Measurements from ENCODE around the gene CYGB. TPM values are rescaled to one million over a fixed set of nuclear protein-coding genes. Genes with fewer than 3 reads are reported as not detected.

The CYGB gene
- total and polyA plus RNA-seq, 9 of the 15 experiments (the other 6 are each of a cell fraction or from before 2014, with no cell fraction given) = 0.08 to 0.95 (median 0.18) TPM; not detected in 5

DNA sequence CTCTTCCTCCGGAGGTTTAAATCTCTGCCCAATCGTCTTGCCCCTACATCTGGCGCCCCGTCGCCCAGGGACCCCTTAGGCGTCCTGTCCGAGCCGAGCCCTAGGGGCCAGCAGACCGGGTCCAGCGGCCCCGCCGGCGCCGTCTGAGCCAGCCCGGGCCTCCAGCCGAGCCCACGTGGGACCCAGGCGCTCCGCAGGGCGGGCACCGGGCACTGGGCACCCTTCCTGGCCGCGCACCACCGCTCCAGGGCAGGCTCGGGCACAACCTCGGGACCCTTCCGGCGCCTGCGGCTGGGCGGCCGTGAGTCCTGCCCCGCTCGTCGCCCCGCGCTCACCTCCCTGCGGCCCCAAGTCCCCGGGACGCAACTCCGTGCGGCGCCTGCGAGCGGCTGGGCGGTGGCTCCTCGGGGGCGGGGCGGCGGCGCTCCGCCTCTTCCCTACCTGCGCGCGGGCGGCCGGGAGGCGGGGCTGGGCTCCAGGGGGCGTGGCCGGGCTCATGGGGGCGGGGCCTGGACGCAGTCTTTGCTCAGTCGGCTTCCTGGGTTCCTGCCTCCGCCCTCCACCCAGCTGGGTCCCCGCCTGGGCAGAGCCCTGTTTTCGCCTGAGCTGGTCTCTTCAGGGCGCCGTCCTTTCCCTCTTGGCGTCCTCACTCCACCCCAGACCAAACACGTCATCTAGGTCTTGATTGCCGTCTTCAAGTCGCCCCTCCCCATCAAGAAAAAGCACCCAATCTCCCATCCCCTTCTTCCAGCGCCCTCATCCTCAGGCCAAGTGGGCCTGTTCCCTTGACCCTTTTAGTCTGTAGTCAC is 36.3 kb downstream of the CYGB start, which contains the start of gene RHBDF2 (continued):
- TF ChIP-seq DIDO1 (tag; IDR thresholded peaks at IDR 0.05; ENCODE audit: low read depth) = no peak
- peak; percentile 52; the same call in 1 of the 2 replicates for TF ChIP-seq ZBTB7A (IDR thresholded peaks at IDR 0.05; ENCODE audit: borderline replicate concordance, control insufficient read depth, low read depth, low read length)
- TF ChIP-seq TBP (optimal IDR thresholded peaks at IDR 0.05; ENCODE audit: low read depth, low read length) = peak; percentile 43
- TF ChIP-seq TAF7 (tag; IDR thresholded peaks at IDR 0.05) = no peak
- peak; percentile 52 for TF ChIP-seq SAP30 (IDR thresholded peaks at IDR 0.05; ENCODE audit: borderline replicate concordance, insufficient read depth, low read depth, low read length, poor library complexity, severe bottlenecking)
- TF ChIP-seq MTA1 (IDR thresholded peaks at IDR 0.05; ENCODE audit: borderline replicate concordance) = no peak
- TF ChIP-seq SUPT5H (IDR thresholded peaks at IDR 0.05) = 0 out of 2 replicates have a peak, but pooled peaks have one; percentile 47
- TF ChIP-seq FUS (optimal IDR thresholded peaks at IDR 0.05; ENCODE audit: low read depth, low read length) = peak; percentile 53
- TF ChIP-seq, protein P1, sequence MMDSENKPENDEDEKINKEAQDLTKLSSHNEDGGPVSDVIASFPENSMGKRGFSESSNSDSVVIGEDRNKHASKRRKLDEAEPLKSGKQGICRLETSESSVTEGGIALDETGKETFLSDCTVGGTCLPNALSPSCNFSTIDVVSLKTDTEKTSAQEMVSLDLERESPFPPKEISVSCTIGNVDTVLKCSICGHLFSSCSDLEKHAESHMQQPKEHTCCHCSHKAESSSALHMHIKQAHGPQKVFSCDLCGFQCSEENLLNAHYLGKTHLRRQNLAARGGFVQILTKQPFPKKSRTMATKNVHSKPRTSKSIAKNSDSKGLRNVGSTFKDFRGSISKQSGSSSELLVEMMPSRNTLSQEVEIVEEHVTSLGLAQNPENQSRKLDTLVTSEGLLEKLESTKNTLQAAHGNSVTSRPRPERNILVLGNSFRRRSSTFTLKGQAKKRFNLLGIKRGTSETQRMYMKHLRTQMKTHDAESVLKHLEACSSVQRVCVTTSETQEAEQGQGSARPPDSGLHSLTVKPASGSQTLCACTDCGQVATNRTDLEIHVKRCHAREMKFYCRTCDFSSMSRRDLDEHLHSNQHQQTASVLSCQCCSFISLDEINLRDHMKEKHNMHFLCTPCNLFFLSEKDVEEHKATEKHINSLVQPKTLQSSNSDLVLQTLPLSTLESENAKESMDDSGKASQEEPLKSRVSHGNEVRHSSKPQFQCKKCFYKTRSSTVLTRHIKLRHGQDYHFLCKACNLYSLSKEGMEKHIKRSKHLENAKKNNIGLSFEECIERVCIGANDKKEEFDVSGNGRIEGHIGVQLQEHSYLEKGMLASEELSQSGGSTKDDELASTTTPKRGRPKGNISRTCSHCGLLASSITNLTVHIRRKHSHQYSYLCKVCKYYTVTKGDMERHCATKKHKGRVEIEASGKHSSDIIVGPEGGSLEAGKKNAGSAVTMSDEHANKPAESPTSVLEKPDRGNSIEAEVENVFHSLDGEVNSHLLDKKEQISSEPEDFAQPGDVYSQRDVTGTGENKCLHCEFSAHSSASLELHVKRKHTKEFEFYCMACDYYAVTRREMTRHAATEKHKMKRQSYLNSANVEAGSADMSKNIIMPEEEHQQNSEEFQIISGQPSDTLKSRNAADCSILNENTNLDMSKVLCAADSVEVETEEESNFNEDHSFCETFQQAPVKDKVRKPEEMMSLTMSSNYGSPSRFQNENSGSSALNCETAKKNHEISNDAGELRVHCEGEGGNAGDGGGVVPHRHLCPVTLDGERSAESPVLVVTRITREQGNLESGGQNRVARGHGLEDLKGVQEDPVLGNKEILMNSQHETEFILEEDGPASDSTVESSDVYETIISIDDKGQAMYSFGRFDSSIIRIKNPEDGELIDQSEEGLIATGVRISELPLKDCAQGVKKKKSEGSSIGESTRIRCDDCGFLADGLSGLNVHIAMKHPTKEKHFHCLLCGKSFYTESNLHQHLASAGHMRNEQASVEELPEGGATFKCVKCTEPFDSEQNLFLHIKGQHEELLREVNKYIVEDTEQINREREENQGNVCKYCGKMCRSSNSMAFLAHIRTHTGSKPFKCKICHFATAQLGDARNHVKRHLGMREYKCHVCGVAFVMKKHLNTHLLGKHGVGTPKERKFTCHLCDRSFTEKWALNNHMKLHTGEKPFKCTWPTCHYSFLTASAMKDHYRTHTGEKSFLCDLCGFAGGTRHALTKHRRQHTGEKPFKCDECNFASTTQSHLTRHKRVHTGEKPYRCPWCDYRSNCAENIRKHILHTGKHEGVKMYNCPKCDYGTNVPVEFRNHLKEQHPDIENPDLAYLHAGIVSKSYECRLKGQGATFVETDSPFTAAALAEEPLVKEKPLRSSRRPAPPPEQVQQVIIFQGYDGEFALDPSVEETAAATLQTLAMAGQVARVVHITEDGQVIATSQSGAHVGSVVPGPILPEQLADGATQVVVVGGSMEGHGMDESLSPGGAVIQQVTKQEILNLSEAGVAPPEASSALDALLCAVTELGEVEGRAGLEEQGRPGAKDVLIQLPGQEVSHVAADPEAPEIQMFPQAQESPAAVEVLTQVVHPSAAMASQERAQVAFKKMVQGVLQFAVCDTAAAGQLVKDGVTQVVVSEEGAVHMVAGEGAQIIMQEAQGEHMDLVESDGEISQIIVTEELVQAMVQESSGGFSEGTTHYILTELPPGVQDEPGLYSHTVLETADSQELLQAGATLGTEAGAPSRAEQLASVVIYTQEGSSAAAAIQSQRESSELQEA (IDR thresholded peaks at IDR 0.05; ENCODE audit: low read depth) = peak; percentile 46; the same call in 1 of the 2 replicates
- peak; percentile 34; the same call in 1 of the 2 replicates for TF ChIP-seq ATF7 (IDR thresholded peaks at IDR 0.05)
- TF ChIP-seq ZNF143 (CRISPR knock-in tag; IDR thresholded peaks at IDR 0.05) = no peak
- TF ChIP-seq DDX20 (tag; IDR thresholded peaks at IDR 0.05; ENCODE audit: low read depth) = no peak
- TF ChIP-seq, protein P2, sequence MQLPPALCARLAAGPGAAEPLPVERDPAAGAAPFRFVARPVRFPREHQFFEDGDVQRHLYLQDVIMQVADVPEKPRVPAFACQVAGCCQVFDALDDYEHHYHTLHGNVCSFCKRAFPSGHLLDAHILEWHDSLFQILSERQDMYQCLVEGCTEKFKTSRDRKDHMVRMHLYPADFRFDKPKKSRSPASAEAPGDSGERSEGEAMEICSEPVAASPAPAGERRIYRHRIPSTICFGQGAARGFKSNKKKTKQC (CRISPR knock-in tag; IDR thresholded peaks at IDR 0.05) = peak; percentile 43
- TF ChIP-seq POLR2A (conservative IDR thresholded peaks at IDR 0.05) = peak; percentile 56
- TF ChIP-seq MYC (IDR thresholded peaks at IDR 0.05; ENCODE audit: low read depth, low read length) = peak; percentile 34; the same call in 1 of the 2 replicates
- TF ChIP-seq MYC (CRISPR knock-in tag; IDR thresholded peaks at IDR 0.05; ENCODE audit: borderline replicate concordance, low read depth) = no peak
- peak; percentile 36 for TF ChIP-seq RBBP5 (IDR thresholded peaks at IDR 0.05; ENCODE audit: borderline replicate concordance, insufficient read depth, low read length, poor library complexity, severe bottlenecking)
- TF ChIP-seq HMGN3 (IDR thresholded peaks at IDR 0.05; ENCODE audit: borderline replicate concordance, extremely low read depth, insufficient read length, low read depth, low read length) = peak; percentile 75

Data from K562 (cell line).